ENCODE results near the gene ZFR.
"Not testable (repeated sequence)": the region's sequence is repeated elsewhere in the genome, so short reads cannot be mapped to it uniquely, and the experiment has no call there.

ZFR gene

GRCh38 chr5:32422697-32423096 is 21.8 kb downstream of the ZFR start:
- in situ Hi-C loops (cut with MboI; ENCODE audit: low pct_unique_long_range_greater_than_20kb, low sequenced_read_pairs), result no loop called here

DNA sequence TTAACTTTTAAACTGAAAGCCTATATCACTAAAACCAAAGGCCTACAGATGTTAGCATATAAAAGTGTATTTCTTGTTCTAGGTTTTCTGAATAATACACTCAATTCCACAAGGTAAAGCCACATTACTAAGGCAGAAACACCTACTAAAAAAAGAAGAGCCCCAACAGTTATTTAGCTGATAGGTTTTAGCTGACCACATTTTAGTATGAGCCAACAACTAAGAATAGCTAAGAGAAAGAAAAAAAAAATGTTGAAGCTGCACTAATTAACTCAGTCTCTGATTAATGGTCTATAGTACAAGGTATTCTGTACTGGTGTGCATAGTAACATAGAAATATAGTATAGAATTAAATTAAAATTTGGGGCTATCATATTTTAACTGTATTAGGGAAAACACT is 23.5 kb downstream of the ZFR start:
- DNase-seq, result no peak
- in situ Hi-C loops (cut with MboI; ENCODE audit: low pct_unique_long_range_greater_than_20kb, low sequenced_read_pairs), result no loop called here

More at GRCh38 chr5:32422697-32423096, 21.8 kb downstream of the ZFR start:
- no peak for DNase-seq

GRCh38 chr5:32420506-32420905 is 24.0 kb downstream of the ZFR start:
- no peak for DNase-seq
- in situ Hi-C loops (cut with MboI; ENCODE audit: low pct_unique_long_range_greater_than_20kb, low sequenced_read_pairs), result no loop called here

DNA sequence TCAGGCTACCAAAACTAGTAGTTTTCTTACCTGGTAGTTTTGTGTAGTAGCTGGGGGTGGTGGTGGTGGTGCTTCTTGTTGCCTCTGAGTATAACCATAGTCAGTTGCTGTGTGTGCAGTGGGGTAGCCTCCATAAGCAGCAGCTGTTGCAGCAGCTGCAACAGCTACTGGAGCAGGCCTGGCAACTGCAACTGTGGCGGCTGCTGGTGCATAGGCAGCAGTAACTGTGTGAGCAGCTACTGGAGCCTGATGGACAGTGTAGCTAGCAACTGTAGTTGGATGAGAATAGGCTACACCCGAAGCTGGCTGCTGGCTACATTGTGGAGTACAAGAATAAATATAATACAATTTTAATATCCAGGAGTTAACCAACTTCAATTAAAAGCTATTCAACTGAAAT is 24.7 kb downstream of the ZFR start:
- no peak for DNase-seq
- in situ Hi-C loops (cut with MboI; ENCODE audit: low pct_unique_long_range_greater_than_20kb, low sequenced_read_pairs), result no loop called here

DNA sequence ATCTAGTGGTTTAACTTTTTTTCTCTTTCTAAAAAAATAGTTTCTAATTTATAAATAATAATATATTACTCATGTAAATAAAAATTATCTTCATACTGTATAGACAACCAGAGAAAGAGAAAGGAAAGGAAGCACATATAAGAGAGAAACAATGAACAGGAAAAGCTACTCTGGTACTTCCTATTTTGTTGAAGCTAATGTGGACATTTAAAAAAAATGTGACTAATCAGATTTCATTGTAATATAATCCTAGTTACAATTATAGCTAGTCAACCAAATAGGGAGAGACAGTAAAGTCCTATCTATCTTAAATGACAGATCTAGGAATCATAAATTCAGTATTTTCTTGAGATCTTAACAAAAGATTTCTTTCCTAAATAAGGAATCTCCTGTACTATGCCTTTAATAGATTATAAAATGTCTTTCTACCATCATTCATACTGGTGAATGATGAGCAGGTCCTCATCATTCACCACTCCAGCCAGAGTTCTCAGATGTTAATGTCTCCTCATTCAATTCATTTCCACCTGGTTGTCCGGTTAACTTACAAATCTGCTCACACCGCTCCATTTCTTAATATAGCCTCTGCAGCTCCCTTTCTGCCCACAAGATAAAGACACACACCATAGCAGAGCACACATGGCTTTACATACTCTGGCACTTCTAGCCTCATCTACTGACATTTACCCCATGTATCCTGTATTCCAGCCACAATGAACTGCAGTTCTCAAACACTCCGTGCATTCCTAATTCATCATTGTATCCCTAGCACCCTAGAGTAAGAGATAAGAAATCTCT is 30.9 kb downstream of the ZFR start:
- in situ Hi-C loops (cut with MboI; ENCODE audit: low pct_unique_long_range_greater_than_20kb, low sequenced_read_pairs), result no loop called here
- no peak for DNase-seq

GRCh38 chr5:32410630-32411029 is 33.9 kb downstream of the ZFR start:
- in situ Hi-C loops (cut with MboI; ENCODE audit: low pct_unique_long_range_greater_than_20kb, low sequenced_read_pairs), result no loop called here
- no peak for DNase-seq

GRCh38 chr5:32406650-32407049 is 37.9 kb downstream of the ZFR start:
- in situ Hi-C loops (cut with MboI; ENCODE audit: low pct_unique_long_range_greater_than_20kb, low sequenced_read_pairs), result no loop called here
- no peak for DNase-seq

DNA sequence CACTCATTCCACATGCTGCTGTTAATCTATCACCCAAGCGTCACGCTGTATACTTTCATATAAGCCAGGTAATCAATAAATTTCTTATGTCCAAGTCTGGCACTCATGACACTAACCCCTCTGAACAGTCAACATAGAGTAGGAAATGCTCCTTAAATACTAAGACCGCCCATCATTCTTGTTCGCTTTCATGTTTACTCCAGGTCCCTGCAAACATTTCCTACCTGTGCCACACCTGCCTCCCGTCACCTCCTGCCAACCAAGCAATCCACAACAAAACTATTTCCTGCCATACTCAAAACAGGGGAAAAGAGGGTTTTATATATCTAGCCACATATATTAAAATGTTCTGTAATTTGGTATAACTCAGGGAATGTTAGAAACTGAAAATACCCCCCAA is 39.0 kb downstream of the ZFR start:
- DNase-seq, result no peak
- in situ Hi-C loops (cut with MboI; ENCODE audit: low pct_unique_long_range_greater_than_20kb, low sequenced_read_pairs), result no loop called here

GRCh38 chr5:32403760-32404159 is 40.8 kb downstream of the ZFR start:
- DNase-seq, result no peak
- in situ Hi-C loops (cut with MboI; ENCODE audit: low pct_unique_long_range_greater_than_20kb, low sequenced_read_pairs), result no loop called here

- in situ Hi-C loops (cut with MboI; ENCODE audit: low pct_unique_long_range_greater_than_20kb, low sequenced_read_pairs), result no loop called here
- no peak for DNase-seq
Observed at GRCh38 chr5:32400401-32400800, 44.1 kb downstream of the ZFR start.

DNA sequence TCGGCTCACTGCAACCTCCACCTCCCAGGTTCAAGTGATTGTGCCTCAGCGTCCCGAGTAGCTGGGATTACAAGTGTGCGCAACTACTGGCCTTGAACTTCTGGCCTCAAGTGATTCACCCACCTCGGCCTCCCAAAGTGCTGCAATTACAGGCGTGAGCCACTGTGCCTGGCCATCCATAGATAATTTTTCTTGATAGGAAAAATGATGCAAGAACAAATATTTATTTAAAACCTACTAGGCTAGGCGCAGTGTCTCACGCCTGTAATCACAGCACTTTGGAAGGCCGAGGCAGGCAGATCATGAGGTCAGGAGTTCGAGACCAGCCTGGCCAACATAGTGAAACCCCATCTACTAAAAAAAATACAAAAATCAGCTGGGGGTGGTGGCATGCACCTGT is 45.8 kb downstream of the ZFR start:
- DNase-seq; in situ Hi-C loops (cut with MboI; ENCODE audit: low pct_unique_long_range_greater_than_20kb, low sequenced_read_pairs): not testable (repeated sequence)

GRCh38 chr5:32394981-32395380 is 49.6 kb downstream of the ZFR start:
- no peak for DNase-seq
- in situ Hi-C loops (cut with MboI; ENCODE audit: low pct_unique_long_range_greater_than_20kb, low sequenced_read_pairs), result no loop called here

DNA sequence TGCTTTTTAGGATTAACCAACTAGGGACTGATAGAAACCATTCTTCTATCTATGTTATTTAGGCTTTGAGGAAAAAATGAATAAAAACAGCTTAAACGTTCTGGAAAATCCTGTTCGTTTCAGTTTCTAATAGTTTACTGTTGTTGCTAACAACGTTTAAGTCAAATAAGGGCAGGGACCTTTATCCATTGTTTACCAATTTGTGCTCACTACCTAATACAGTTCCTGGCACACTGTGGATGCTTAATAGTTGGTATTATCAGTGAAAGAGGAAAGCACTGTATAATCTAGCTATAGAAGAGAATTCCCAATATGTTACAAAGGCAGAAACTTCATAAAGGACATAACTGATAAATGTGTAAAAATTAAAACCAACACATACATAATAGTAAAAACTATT is 52.5 kb downstream of the ZFR start:
- no peak for DNase-seq
- in situ Hi-C loops (cut with MboI; ENCODE audit: low pct_unique_long_range_greater_than_20kb, low sequenced_read_pairs), result no loop called here

GRCh38 chr5:32390819-32391591 is 53.5 kb downstream of the ZFR start:
- no peak for DNase-seq

GRCh38 chr5:32388432-32389129 is 56.0 kb downstream of the ZFR start:
- in situ Hi-C loops (cut with MboI; ENCODE audit: low pct_unique_long_range_greater_than_20kb, low sequenced_read_pairs), result no loop called here

More at GRCh38 chr5:32390819-32391591, 53.5 kb downstream of the ZFR start:
- in situ Hi-C loops (cut with MboI; ENCODE audit: low pct_unique_long_range_greater_than_20kb, low sequenced_read_pairs), result no loop called here

GRCh38 chr5:32387841-32388240 is 56.7 kb downstream of the ZFR start:
- DNase-seq, result no peak
- in situ Hi-C loops (cut with MboI; ENCODE audit: low pct_unique_long_range_greater_than_20kb, low sequenced_read_pairs), result no loop called here

More at GRCh38 chr5:32388432-32389129, 56.0 kb downstream of the ZFR start:
- DNase-seq, result no peak

DNA sequence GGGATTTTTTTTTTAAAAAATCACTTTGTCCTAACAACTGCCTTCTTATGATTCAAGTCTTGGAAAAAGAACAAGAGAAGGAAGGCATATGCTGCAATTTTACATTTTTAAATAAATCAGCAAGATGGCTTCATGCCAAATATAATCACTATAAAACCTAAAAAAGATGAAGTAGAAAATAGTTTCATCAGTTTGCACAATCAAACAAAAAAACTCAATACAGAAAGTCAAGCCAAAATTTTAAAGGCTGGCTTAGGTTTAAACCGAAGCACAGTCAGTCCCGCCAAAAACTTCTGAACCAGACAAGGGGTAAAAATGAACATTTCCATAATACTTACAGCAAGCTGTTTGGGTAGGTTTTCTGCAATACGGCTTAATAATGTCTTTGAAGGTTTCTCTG is 57.3 kb downstream of the ZFR start:
- no peak for DNase-seq
- in situ Hi-C loops (cut with MboI; ENCODE audit: low pct_unique_long_range_greater_than_20kb, low sequenced_read_pairs), result no loop called here

- in situ Hi-C loops (cut with MboI; ENCODE audit: low pct_unique_long_range_greater_than_20kb, low sequenced_read_pairs), result no loop called here
- no peak for DNase-seq
Observed at GRCh38 chr5:32384621-32385020, 59.9 kb downstream of the ZFR start.

- in situ Hi-C loops (cut with MboI; ENCODE audit: low pct_unique_long_range_greater_than_20kb, low sequenced_read_pairs), result no loop called here
- DNase-seq, result no peak
Observed at GRCh38 chr5:32383586-32383985, 61.0 kb downstream of the ZFR start.

GRCh38 chr5:32383065-32383464 is 61.5 kb downstream of the ZFR start:
- in situ Hi-C loops (cut with MboI; ENCODE audit: low pct_unique_long_range_greater_than_20kb, low sequenced_read_pairs), result no loop called here
- no peak for DNase-seq
